Neuron (in vitro differentiated cells): ENCODE results near the gene LAMC1.

Experiments used
- H2AFZ ChIP-seq: one replicate; pipeline ENCODE4 v1.6.1; 2013; ENCODE audit warnings: low read depth, mild to moderate bottlenecking, inconsistent platforms, low read length, moderate library complexity
- H3K27me3 ChIP-seq: one replicate; pipeline ENCODE4 v1.6.1; 2013; ENCODE audit warnings: low read length; ENCODE audit not compliant: insufficient read depth
- H3K36me3 ChIP-seq: one replicate; pipeline ENCODE4 v1.6.1; 2013; ENCODE audit warnings: low read length; ENCODE audit not compliant: insufficient read depth
- H3K4me1 ChIP-seq: one replicate; pipeline ENCODE4 v1.6.1; 2013; ENCODE audit warnings: low read length; ENCODE audit not compliant: insufficient read depth
- H3K4me3 ChIP-seq: 2 replicates; pipeline ENCODE4 v1.5.1; 2013; ENCODE audit warnings: mild to moderate bottlenecking, low read length, moderate library complexity
- H3K9me3 ChIP-seq: one replicate; pipeline ENCODE4 v1.6.1; 2013; ENCODE audit warnings: low read length

LAMC1 gene

DNA sequence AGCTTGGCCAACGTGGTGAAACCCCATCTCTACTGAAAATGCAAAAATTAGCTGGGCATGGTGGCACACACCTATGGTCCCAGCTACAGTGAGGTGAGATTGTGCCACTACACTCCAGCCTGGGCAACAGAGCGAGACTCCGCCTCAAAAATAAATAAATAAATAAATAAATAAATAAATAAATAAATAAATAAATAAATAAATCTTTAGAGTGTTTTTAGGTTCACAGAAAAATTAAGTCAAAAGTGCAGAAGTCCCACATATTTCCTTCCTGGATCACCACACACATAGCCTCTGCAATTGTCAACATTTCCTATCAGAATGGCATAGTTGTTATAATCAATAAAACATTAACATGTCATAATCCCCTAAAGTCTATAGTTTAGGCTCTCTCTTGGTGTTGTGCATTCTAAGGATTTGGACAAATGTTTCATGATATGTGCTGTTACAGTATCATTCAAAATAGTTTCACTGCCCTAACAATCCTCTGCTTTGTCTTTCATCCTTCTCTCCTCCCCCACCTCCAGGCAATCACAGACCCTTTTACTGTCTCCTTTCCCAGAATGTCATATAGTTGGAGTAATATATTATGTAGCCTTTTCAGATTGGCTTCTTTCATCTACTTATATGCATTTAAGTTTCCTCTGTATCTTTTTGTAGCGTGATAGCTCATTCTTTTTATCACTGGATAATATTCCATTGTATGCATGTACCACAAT is 58.3 kb downstream of the LAMC1 start:
- no peak overlapping the region for H3K4me3 ChIP-seq
- no peaks in the 10 kb centered on the region for H3K9me3 ChIP-seq
- no peaks in the 10 kb centered on the region for H3K4me1 ChIP-seq
- no peak overlapping the region for H2AFZ ChIP-seq
- H3K36me3 ChIP-seq: no peaks in the 10 kb centered on the region
- no peaks in the 10 kb centered on the region for H3K27me3 ChIP-seq

DNA sequence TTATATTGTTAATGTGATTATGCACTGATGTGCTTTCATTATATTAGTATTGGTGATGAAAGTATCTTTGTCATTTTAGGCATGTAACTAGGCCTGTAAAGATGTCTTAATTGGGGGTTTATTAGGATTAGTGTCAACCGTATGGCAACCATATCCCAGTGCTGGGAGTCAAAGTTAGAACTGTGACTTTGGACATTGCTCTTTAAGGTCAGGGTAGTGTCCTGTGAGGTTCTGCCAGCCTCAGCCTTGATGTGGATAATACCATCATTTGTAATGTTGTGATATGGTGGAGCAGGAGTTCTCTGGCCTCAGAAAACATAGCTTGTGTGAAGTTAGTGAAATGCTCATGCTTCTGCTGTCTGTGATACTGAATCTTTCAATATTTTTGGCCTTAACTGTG is 59.4 kb downstream of the LAMC1 start:
- Histone ChIP-seq H3K9me3 (no peaks in the 10 kb centered on the region), H2AFZ (no peak overlapping the region), H3K36me3 (no peaks in the 10 kb centered on the region), H3K4me3 (no peak overlapping the region), H3K4me1 (no peaks in the 10 kb centered on the region), H3K27me3 (no peaks in the 10 kb centered on the region)

DNA sequence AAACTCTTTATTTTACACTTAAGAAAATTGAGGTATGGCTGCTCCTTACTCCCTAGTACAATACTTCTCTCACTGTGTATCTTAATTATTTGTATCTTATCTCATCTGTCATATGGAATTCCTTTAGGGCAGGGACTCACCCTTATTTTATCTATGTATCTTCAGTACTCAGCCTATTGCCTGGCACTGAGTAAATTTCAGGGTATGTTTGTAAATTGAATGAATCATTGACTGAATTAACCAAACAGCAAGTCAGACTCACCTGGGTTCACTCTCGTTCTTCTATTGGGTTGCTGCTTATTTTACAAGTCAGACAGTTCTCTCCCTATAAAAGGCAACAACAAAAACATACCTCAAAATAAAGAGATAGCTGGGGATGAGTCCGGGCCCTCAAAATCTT is 63.8 kb downstream of the LAMC1 start:
- H2AFZ ChIP-seq: no peak overlapping the region
- no peaks in the 10 kb centered on the region for H3K27me3 ChIP-seq
- H3K9me3 ChIP-seq: no peaks in the 10 kb centered on the region
- no peak overlapping the region for H3K4me3 ChIP-seq
- peaks cover 4% of the 10 kb centered on the region for H3K4me1 ChIP-seq
- H3K36me3 ChIP-seq: no peaks in the 10 kb centered on the region

DNA sequence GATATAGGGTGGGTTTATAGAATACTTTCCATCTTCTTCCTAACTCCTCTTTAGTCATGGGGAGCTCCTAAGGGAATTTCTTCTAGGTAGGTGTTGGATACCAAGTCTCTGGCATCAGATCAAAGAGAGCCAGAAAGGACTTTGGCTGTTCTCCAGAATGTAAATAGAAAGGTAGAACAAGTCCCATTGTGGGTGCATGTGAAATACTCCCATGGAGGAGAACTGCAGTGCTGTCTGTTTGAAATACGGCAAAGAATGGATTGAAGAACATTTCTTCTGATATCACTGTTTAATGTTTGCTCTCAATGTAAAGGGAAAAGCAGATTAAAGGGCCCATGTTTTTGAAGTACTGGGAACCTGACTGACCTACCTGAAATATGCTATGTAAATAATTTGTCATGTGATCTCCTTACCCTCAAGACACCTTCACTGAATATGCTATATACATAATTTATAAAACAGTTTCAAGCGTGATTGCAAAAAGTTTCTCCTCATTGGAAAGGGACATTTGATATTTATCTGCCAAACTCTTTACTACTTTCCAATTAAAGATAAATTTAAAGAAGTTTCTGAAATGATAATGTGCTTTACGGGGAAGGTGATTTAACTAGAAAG is 65.9 kb downstream of the LAMC1 start:
- Histone ChIP-seq H3K4me3 (no peak overlapping the region), H3K4me1 (peaks cover 4% of the 10 kb centered on the region), H3K9me3 (no peaks in the 10 kb centered on the region)

DNA sequence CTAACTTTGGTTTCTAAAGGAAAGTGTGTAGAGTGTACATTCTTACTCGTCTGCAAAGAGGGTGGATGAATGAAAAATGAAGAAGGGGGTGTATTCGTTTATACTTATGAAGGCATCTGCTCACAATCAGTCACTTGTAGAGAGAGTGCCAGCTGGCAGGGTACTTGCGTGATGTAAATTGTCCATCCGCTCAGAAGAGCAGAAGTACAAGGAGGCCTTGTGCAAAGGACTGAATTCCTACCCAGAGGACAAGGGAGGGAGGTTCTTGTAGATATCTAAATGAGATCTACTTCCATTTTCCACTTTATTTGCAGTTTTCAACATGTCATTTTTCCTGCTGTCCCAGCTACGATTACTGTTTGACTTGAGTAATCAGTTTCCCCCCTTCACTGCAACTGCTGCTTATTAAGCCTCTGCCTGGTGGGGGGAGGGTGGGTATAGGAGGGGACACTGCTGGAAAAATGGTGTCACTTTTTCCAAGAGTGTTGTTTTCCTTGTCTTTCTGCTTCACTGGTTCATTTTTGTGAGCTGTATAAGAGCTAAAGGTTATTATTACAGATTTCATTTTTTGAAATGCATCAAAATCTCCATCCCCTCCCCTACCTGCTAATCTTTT is 67.3 kb downstream of the LAMC1 start:
- Histone ChIP-seq H3K4me3 (no peak overlapping the region), H3K27me3 (no peaks in the 10 kb centered on the region), H3K9me3 (no peaks in the 10 kb centered on the region), H2AFZ (no peak overlapping the region), H3K4me1 (peaks cover 4% of the 10 kb centered on the region), H3K36me3 (no peaks in the 10 kb centered on the region)

More for the DNA sequence above, 65.9 kb downstream of the LAMC1 start:
- no peaks in the 10 kb centered on the region for H3K36me3 ChIP-seq
- H3K27me3 ChIP-seq: no peaks in the 10 kb centered on the region
- no peak overlapping the region for H2AFZ ChIP-seq

DNA sequence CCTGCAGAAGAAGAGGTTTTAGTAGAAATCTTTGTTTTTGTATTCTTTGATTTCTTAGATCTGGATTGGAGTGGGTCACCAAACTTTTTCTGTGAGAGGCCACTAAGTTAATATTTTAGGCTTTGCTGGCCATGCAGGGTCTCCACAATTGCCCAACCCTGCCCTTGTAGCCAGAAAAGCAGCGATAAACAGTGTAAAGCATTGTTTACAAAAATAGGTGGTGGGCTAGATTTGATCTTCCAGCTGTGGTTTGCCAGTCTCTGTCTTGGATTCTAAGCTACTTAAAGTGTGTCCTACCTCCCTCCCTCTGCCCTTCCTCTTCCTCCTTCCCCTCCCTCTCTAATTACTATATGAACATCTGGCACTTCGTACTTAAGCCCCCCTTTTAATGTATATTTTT is 68.0 kb downstream of the LAMC1 start:
- H2AFZ ChIP-seq: no peak overlapping the region
- no peaks in the 10 kb centered on the region for H3K36me3 ChIP-seq
- no peak overlapping the region for H3K4me3 ChIP-seq
- no peaks in the 10 kb centered on the region for H3K9me3 ChIP-seq
- no peaks in the 10 kb centered on the region for H3K27me3 ChIP-seq
- peaks cover 4% of the 10 kb centered on the region for H3K4me1 ChIP-seq

DNA sequence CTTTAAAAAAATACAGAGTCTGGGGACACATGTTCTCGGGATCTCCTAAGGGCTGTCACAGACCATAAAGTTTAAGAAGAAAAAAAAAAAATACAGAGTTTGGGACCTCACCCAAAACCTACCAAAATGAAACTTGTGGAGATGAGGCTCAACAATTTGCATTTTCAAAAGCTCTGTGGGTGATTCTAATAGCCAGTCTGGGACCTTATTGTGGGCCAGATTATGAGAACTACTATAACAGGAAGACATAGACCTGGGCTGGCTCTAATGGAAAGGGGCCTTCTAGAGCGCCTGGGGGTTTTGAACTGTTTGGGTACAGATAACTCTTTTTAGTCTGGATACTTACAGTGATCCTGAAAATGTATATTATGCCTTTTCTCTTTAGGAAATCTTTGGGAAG is 69.1 kb downstream of the LAMC1 start:
- Histone ChIP-seq H2AFZ (no peak overlapping the region), H3K36me3 (no peaks in the 10 kb centered on the region), H3K9me3 (no peaks in the 10 kb centered on the region), H3K27me3 (no peaks in the 10 kb centered on the region), H3K4me3 (no peak overlapping the region), H3K4me1 (peaks cover 4% of the 10 kb centered on the region)

DNA sequence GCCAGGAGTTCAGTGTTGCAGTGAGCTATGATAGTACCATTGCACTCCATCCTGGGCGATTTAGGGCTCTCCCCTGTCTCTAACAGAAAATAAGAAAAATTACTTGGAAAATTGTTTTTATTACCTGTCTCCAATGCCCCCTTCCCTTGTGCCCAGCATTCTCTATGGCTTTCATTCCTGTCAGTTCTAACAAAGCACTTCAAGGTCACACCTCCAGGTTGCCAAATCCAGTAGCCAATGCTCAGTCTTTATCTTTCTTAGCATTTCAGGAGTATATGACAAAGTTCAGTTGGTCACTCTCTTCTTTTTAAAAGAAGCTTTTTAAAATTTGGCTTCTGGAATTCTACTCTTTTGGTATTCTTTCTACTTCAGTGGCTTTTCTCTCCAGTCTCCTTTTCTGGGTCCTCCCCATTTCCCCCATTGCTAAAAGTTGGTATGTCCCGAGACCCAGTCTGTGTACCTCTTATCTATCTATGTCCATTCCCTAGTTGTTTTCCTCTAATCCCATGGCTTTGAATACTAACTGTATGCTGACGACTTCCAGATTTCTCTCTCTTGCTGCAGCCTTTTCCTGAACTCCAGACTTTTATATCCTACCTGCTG is 69.9 kb downstream of the LAMC1 start:
- H3K4me3 ChIP-seq: no peak overlapping the region
- no peaks in the 10 kb centered on the region for H3K27me3 ChIP-seq
- H2AFZ ChIP-seq: no peak overlapping the region
- H3K4me1 ChIP-seq: peaks cover 8% of the 10 kb centered on the region
- no peaks in the 10 kb centered on the region for H3K9me3 ChIP-seq
- H3K36me3 ChIP-seq: no peaks in the 10 kb centered on the region

DNA sequence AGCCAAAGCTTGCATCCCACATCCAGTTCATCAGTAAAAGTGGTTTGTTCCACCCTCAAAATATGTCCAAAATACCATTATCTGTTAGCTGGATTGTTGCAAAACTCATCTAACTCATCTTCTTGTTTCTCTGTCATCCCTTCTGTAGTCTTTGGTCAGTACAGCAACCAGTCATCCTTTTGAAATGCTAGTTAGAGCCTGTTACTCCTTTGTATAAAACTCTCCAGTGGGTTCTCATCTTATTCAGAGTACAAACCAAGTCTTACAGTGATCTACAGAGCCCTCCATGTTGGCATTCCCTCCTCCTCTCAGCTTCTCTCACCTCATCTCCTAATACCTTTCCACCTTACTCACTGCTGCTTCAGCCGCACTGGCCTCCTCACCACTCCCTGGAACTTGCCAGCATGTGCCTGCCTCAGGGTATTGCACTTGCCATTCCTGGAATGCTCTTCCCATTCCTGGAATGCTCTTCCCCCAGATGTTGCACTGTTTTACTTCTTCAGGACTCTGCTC is 70.6 kb downstream of the LAMC1 start:
- peaks cover 8% of the 10 kb centered on the region for H3K4me1 ChIP-seq
- H3K27me3 ChIP-seq: no peaks in the 10 kb centered on the region
- H3K4me3 ChIP-seq: no peak overlapping the region
- no peaks in the 10 kb centered on the region for H3K9me3 ChIP-seq
- H3K36me3 ChIP-seq: no peaks in the 10 kb centered on the region
- no peak overlapping the region for H2AFZ ChIP-seq

DNA sequence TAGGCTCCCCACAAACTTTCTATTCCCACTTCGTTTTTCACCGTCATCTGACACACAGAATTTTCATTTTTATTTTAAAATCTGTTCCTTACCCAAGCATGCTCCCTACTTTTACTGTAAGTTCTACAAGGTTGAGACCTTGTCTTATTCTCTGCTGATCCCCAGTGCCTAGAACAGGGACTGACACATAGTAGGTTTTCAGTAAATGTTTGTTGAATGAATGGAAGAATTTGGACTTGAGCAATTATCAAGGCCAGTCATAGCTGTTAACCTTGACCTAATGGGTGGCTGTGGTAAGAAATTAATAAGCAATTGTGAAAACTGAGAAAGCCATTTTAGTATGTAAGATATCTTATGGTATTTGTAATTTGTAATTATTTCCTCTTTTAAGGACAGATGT is 71.1 kb downstream of the LAMC1 start:
- Histone ChIP-seq H3K4me3 (no peak overlapping the region), H3K27me3 (no peaks in the 10 kb centered on the region), H2AFZ (no peak overlapping the region), H3K36me3 (no peaks in the 10 kb centered on the region), H3K4me1 (peaks cover 8% of the 10 kb centered on the region), H3K9me3 (no peaks in the 10 kb centered on the region)

DNA sequence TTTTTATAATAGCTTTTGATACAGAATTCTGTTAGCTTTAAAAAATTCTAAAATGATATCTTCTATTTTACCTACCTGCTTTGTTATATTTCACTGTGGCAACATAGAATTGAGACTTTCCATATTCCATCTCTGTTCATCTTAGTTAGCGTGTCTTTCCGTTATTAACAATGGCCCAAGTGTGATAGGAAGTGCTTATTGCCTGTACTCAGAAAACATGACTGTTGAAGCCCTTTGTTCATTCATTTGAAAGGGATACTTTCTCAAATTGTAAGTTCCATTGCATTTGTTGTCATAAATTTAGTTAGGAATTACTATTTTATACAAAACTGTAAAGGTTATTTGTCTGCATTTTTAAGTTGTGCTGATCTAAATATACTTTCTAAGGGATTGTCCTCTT is 73.1 kb downstream of the LAMC1 start:
- Histone ChIP-seq H3K4me3 (no peak overlapping the region), H3K9me3 (no peaks in the 10 kb centered on the region), H3K4me1 (peaks cover 5% of the 10 kb centered on the region), H2AFZ (no peak overlapping the region), H3K27me3 (no peaks in the 10 kb centered on the region), H3K36me3 (no peaks in the 10 kb centered on the region)

DNA sequence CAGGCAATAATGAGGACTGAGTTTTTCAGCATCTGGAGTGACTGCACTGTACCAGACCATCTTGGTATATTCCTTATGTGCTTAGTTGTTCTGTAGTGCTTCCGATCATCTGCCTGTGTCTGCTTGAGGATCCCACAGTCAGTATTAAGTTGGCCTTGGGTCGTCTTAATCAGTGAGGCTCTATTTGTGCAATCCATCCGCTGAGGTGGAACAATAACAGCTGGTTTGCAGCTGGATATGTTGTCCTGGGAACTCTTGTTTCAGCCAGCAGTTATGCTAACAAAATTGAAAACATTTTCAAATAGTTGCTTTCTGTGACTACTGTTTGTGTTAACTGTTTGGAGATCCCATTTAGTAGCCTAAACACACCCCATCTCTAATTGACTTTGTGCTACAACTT is 73.7 kb downstream of the LAMC1 start:
- Histone ChIP-seq H3K36me3 (no peaks in the 10 kb centered on the region), H3K4me1 (peaks cover 5% of the 10 kb centered on the region), H2AFZ (no peak overlapping the region), H3K9me3 (no peaks in the 10 kb centered on the region), H3K4me3 (no peak overlapping the region), H3K27me3 (no peaks in the 10 kb centered on the region)

DNA sequence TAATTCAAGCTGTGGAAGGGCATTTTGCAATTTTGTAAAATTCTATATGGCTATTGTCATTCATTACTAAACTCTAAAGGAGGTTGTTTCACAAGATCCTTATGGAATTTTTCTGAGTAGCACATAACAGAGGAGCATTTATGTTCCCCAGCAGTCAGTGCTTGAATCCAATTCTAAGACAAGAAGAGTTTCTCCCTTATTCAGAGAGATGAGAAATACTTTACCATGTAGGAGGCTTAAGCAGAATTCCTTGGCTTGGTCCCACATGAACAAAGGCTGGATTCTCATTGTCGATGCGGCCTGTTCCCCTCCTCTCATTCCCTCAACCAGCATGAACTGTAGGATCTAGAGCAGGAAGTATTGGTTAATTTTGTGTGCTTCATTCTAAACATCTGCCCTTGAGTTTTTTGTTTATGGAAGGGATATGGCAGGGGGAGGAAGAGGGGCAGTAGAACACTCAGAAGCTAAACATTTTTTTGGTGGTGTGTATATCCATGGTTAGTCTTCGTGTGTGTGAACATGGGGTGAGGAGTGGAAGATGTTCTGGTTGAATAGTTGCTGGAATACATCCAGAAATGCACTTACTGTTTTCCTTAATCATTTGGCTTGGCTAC is 74.3 kb downstream of the LAMC1 start:
- no peaks in the 10 kb centered on the region for H3K9me3 ChIP-seq
- H3K27me3 ChIP-seq: no peaks in the 10 kb centered on the region
- no peak overlapping the region for H3K4me3 ChIP-seq
- no peaks in the 10 kb centered on the region for H3K36me3 ChIP-seq
- peaks cover 5% of the 10 kb centered on the region for H3K4me1 ChIP-seq
- H2AFZ ChIP-seq: no peak overlapping the region
